Caco-2 (cell line): ENCODE measurements around the gene USP37. TPM values are rescaled to one million over a fixed set of nuclear protein-coding genes. Genes with fewer than 3 reads are reported as not detected.

Experiments
- BruUV-seq: library from RNA; stranded (reverse); fragments of 400-500 nt; replicated peaks from 2 replicates; lab custom pipeline; 2021; lab: Mats Ljungman, UMichigan
- CTCF ChIA-PET: fragments of 300-600 bp; sonication (Branson Sonifier 250); formaldehyde crosslinking; loops from one replicate; lab custom pipeline; 2022; ENCODE audit warnings: antibody characterized with exemption; lab: Charles Lee
- POLR2A ChIA-PET: fragments of 300-600 bp; sonication (Branson Sonifier 250); formaldehyde crosslinking; loops from one replicate; lab custom pipeline; 2022; ENCODE audit warnings: antibody characterized with exemption; lab: Charles Lee
- DNase-seq, 2 experiments: peaks; one replicate each; pipeline versions ENCODE4 v3.0.0 to v3.0.0-alpha.2; 2020 to 2022
- H3K27me3 ChIP-seq: replicated peaks from 2 replicates; pipeline ENCODE4 v1.6.0; 2011; ENCODE audit warnings: low read length; ENCODE audit not compliant: control insufficient read depth, insufficient read depth
- H3K36me3 ChIP-seq: 2 replicates; pipeline ENCODE4 v1.5.1; 2011; ENCODE audit warnings: low read length; ENCODE audit not compliant: control insufficient read depth, insufficient read depth
- H3K4me1 ChIP-seq: fragments of 250-450 bp; sonication (Bioruptor Pico); 2 replicates; pipeline ENCODE4 v1.5.1; 2020; ENCODE audit warnings: mild to moderate bottlenecking
- H3K4me3 ChIP-seq: 2 replicates; pipeline ENCODE4 v1.5.1; 2011; ENCODE audit warnings: low read depth, mild to moderate bottlenecking, control low read depth, low read length
- H3K9me3 ChIP-seq: fragments of 250-450 bp; sonication (Bioruptor Pico); 2 replicates; pipeline ENCODE4 v1.5.1; 2020; ENCODE audit warnings: mild to moderate bottlenecking, moderate library complexity
- H3K27ac Mint-ChIP-seq: one replicate; pipeline ENCODE4 v1.8.0; 2022; ENCODE audit warnings: mixed read lengths; ENCODE audit not compliant: unreplicated experiment
- H3K27me3 Mint-ChIP-seq: one replicate; pipeline ENCODE4 v1.8.0; 2022; ENCODE audit warnings: mixed read lengths; ENCODE audit not compliant: insufficient read depth, unreplicated experiment
- H3K36me3 Mint-ChIP-seq: one replicate; pipeline ENCODE4 v1.8.0; 2022; ENCODE audit warnings: mild to moderate bottlenecking, mixed read lengths; ENCODE audit not compliant: insufficient read depth, unreplicated experiment
- H3K4me1 Mint-ChIP-seq: one replicate; pipeline ENCODE4 v1.8.0; 2022; ENCODE audit warnings: low read depth, mixed read lengths; ENCODE audit not compliant: unreplicated experiment
- H3K4me3 Mint-ChIP-seq: one replicate; pipeline ENCODE4 v1.8.0; 2022; ENCODE audit warnings: mild to moderate bottlenecking, moderate library complexity, mixed read lengths; ENCODE audit not compliant: unreplicated experiment
- H3K9me3 Mint-ChIP-seq: one replicate; pipeline ENCODE4 v1.8.0; 2022; ENCODE audit warnings: mixed read lengths; ENCODE audit not compliant: unreplicated experiment
- CTCF ChIP-seq, 2 experiments: fragments of 200-600 bp in 1 of 2; IDR thresholded peaks; 1 replicate in 1 of 2; 2 replicates in 1 of 2; pipeline versions ENCODE4 v1.5.1 to v1.8.0; 2011 to 2022; ENCODE audit warnings: antibody characterized with exemption in 1 of 2, control low read depth in 1 of 2, inconsistent platforms in 1 of 2, low read depth in 1 of 2, low read length in 1 of 2, mild to moderate bottlenecking in 1 of 2, moderate library complexity in 1 of 2; ENCODE audit not compliant: insufficient read depth in 1 of 2, severe bottlenecking in 1 of 2, unreplicated experiment in 1 of 2
- intact Hi-C: fragments of 100-400 bp; cut with micrococcal nuclease; formaldehyde crosslinking; loops from one replicate; pipeline ENCODE4 v1.10.0; 2022; ENCODE audit not compliant: unreplicated experiment
- total RNA-seq: library from RNA; stranded (reverse); gene quantifications from 2 replicates; pipeline ENCODE4 v1.2.3, GENCODE V29; 2022

Gene USP37
- total RNA-seq, 1 experiment from 2014 or later = 22.2 TPM

GRCh38 chr2:218523651-218524050 is 44.5 kb downstream of the USP37 start:
- Mint-ChIP-seq H3K27ac (no peak overlapping the region), H3K4me3 (no peak overlapping the region), H3K9me3 (peaks cover 6% of the 10 kb centered on the region), H3K27me3 (no peaks in the 10 kb centered on the region), H3K36me3 (peaks cover 72% of the 10 kb centered on the region), H3K4me1 (no peaks in the 10 kb centered on the region)
- POLR2A ChIA-PET = no interaction called here
- no peak for TF ChIP-seq CTCF (IDR thresholded peaks at IDR 0.05; ENCODE audit: insufficient read depth in 1 of 2, low read depth in 1 of 2, low read length in 1 of 2, severe bottlenecking in 1 of 2, unreplicated experiment in 1 of 2)
- no peak overlapping the region for H3K4me3 ChIP-seq
- intact Hi-C loops = no loop called here
- H3K4me1 ChIP-seq = no peaks in the 10 kb centered on the region
- no peaks in the 10 kb centered on the region for H3K27me3 ChIP-seq
- DNase-seq = no peak
- BruUV-seq = no TSS peak
- peaks cover 21% of the 10 kb centered on the region for H3K9me3 ChIP-seq
- CTCF ChIA-PET = no interaction called here
- peaks cover 5% of the 10 kb centered on the region for H3K36me3 ChIP-seq

- CTCF ChIA-PET = no interaction called here
- intact Hi-C loops = no loop called here
- Mint-ChIP-seq H3K4me1 (no peaks in the 10 kb centered on the region), H3K27me3 (no peaks in the 10 kb centered on the region), H3K36me3 (peaks cover 33% of the 10 kb centered on the region), H3K9me3 (no peaks in the 10 kb centered on the region), H3K27ac (no peak overlapping the region), H3K4me3 (no peak overlapping the region)
- Histone ChIP-seq H3K27me3 (no peaks in the 10 kb centered on the region), H3K36me3 (no peaks in the 10 kb centered on the region), H3K9me3 (peaks cover 2% of the 10 kb centered on the region; the same call in 1 of the 2 replicates), H3K4me3 (no peak overlapping the region), H3K4me1 (no peaks in the 10 kb centered on the region)
- POLR2A ChIA-PET = no interaction called here
- DNase-seq = no peak
- no TSS peak for BruUV-seq
- TF ChIP-seq CTCF (IDR thresholded peaks at IDR 0.05; ENCODE audit: insufficient read depth in 1 of 2, low read depth in 1 of 2, low read length in 1 of 2, severe bottlenecking in 1 of 2, unreplicated experiment in 1 of 2) = no peak
Measured at GRCh38 chr2:218518876-218519275, 49.3 kb downstream of the USP37 start.

GRCh38 chr2:218517434-218518206 is 50.5 kb downstream of the USP37 start:
- Histone ChIP-seq H3K4me3 (no peak overlapping the region), H3K4me1 (no peaks in the 10 kb centered on the region)
- no peaks in the 10 kb centered on the region for H3K9me3 Mint-ChIP-seq

More at GRCh38 chr2:218517434-218518206, 50.5 kb downstream of the USP37 start:
- Mint-ChIP-seq H3K4me1 (no peaks in the 10 kb centered on the region), H3K27me3 (no peaks in the 10 kb centered on the region), H3K4me3 (no peak overlapping the region), H3K27ac (no peak overlapping the region), H3K36me3 (peaks cover 22% of the 10 kb centered on the region)
- BruUV-seq = no TSS peak
- ChIA-PET CTCF (no interaction called here), POLR2A (no interaction called here)
- Histone ChIP-seq H3K36me3 (no peaks in the 10 kb centered on the region), H3K27me3 (no peaks in the 10 kb centered on the region), H3K9me3 (no peaks in the 10 kb centered on the region)
- intact Hi-C loops = no loop called here
- TF ChIP-seq CTCF (IDR thresholded peaks at IDR 0.05; ENCODE audit: insufficient read depth in 1 of 2, low read depth in 1 of 2, low read length in 1 of 2, severe bottlenecking in 1 of 2, unreplicated experiment in 1 of 2) = no peak
- no peak for DNase-seq
